SJSA1 (cell line): ENCODE measurements around the gene TRIM54. TPM values are rescaled to one million over a fixed set of nuclear protein-coding genes. Genes with fewer than 3 reads are reported as not detected.
"Not testable (repeated sequence)": the region's sequence is repeated elsewhere in the genome, so short reads cannot be mapped to it uniquely, and the experiment has no call there.

ENCODE experiments used
- DNase-seq, 2 experiments: peaks; one replicate each; pipeline ENCODE4 v3.0.0-alpha.2; 2015 to 2020; ENCODE audit warnings: low spot score in 2 of 2, low read depth in 1 of 2
- H3K27ac ChIP-seq: fragments of 250-450 bp; sonication (Bioruptor Pico); 2 replicates; pipeline ENCODE4 v1.5.1; 2020; ENCODE audit warnings: mild to moderate bottlenecking, moderate library complexity
- H3K27me3 ChIP-seq: fragments of 250-450 bp; sonication (Bioruptor Pico); replicated peaks from 2 replicates; pipeline ENCODE4 v1.5.1; 2020; ENCODE audit warnings: mild to moderate bottlenecking, moderate library complexity
- H3K36me3 ChIP-seq: fragments of 250-450 bp; sonication (Bioruptor Pico); 2 replicates; pipeline ENCODE4 v1.5.1; 2020; ENCODE audit warnings: mild to moderate bottlenecking
- H3K4me1 ChIP-seq: fragments of 250-450 bp; sonication (Bioruptor Pico); replicated peaks from 2 replicates; pipeline ENCODE4 v1.6.1; 2021; ENCODE audit warnings: mild to moderate bottlenecking
- H3K4me3 ChIP-seq: fragments of 250-450 bp; sonication (Bioruptor Pico); 2 replicates; pipeline ENCODE4 v1.5.1; 2020; ENCODE audit warnings: mild to moderate bottlenecking
- H3K9me3 ChIP-seq: fragments of 250-450 bp; sonication (Bioruptor Pico); replicated peaks from 2 replicates; pipeline ENCODE4 v1.5.1; 2020; ENCODE audit warnings: mild to moderate bottlenecking
- total RNA-seq: library from RNA; depleted of rRNA; stranded (reverse); fragments of >200 nt; shearing (Covaris generic); gene quantifications from 2 replicates; pipeline ENCODE4 v1.2.3, GENCODE V29; 2014

Gene TRIM54
- total RNA-seq, 1 experiment from 2014 or later = not detected

GRCh38 chr2:27280826-27281225 is 1.4 kb upstream of the TRIM54 start:
- Histone ChIP-seq H3K9me3 (no peaks in the 10 kb centered on the region), H3K27ac (no peak overlapping the region)
- no peak for DNase-seq

GRCh38 chr2:27281442-27281841 is 787 bp upstream of the TRIM54 start:
- Histone ChIP-seq H3K27me3 (0 out of 2 replicates have a peak, but pooled peaks cover 5% of the 10 kb centered on the region), H3K4me3 (no peak overlapping the region), H3K36me3 (no peaks in the 10 kb centered on the region), H3K4me1 (peaks cover 16% of the 10 kb centered on the region), H3K9me3 (no peaks in the 10 kb centered on the region), H3K27ac (no peak overlapping the region)
- no peak for DNase-seq

More at GRCh38 chr2:27280826-27281225, 1.4 kb upstream of the TRIM54 start:
- H3K27me3 ChIP-seq = 0 out of 2 replicates have a peak, but pooled peaks cover 5% of the 10 kb centered on the region
- H3K36me3 ChIP-seq = no peaks in the 10 kb centered on the region
- H3K4me3 ChIP-seq = no peak overlapping the region
- peaks cover 16% of the 10 kb centered on the region for H3K4me1 ChIP-seq

GRCh38 chr2:27282892-27283291 is 663 bp downstream of the TRIM54 start:
- Histone ChIP-seq H3K36me3 (no peaks in the 10 kb centered on the region), H3K4me3 (no peak overlapping the region), H3K27ac (no peak overlapping the region), H3K27me3 (0 out of 2 replicates have a peak, but pooled peaks cover 5% of the 10 kb centered on the region), H3K9me3 (no peaks in the 10 kb centered on the region), H3K4me1 (peaks cover 16% of the 10 kb centered on the region)
- DNase-seq = no peak

GRCh38 chr2:27284996-27285395 is 2.8 kb downstream of the TRIM54 start:
- H3K4me3 ChIP-seq = no peak overlapping the region
- no peak overlapping the region for H3K27ac ChIP-seq
- H3K4me1 ChIP-seq = peaks cover 15% of the 10 kb centered on the region
- no peaks in the 10 kb centered on the region for H3K27me3 ChIP-seq
- H3K36me3 ChIP-seq = no peaks in the 10 kb centered on the region
- DNase-seq = no peak
- H3K9me3 ChIP-seq = no peaks in the 10 kb centered on the region

- no peak overlapping the region for H3K4me3 ChIP-seq
- H3K27me3 ChIP-seq = no peaks in the 10 kb centered on the region
- no peaks in the 10 kb centered on the region for H3K36me3 ChIP-seq
- H3K27ac ChIP-seq = no peak overlapping the region
- no peak for DNase-seq
- H3K9me3 ChIP-seq = no peaks in the 10 kb centered on the region
- H3K4me1 ChIP-seq = peaks cover 12% of the 10 kb centered on the region
Measured at GRCh38 chr2:27285481-27285880, 3.3 kb downstream of the TRIM54 start.

- Histone ChIP-seq H3K36me3 (no peaks in the 10 kb centered on the region), H3K4me1 (peaks cover 12% of the 10 kb centered on the region), H3K27me3 (no peaks in the 10 kb centered on the region), H3K9me3 (no peaks in the 10 kb centered on the region), H3K27ac (no peak overlapping the region), H3K4me3 (no peak overlapping the region)
- DNase-seq = no peak
Measured at GRCh38 chr2:27288610-27289009, 6.4 kb downstream of the TRIM54 start.

GRCh38 chr2:27290549-27290948 is 8.3 kb downstream of the TRIM54 start:
- no peak overlapping the region for H3K4me3 ChIP-seq
- H3K4me1 ChIP-seq = peaks cover 20% of the 10 kb centered on the region
- DNase-seq = no peak
- H3K9me3 ChIP-seq = no peaks in the 10 kb centered on the region
- no peaks in the 10 kb centered on the region for H3K36me3 ChIP-seq
- no peak overlapping the region for H3K27ac ChIP-seq
- no peaks in the 10 kb centered on the region for H3K27me3 ChIP-seq

- no peaks in the 10 kb centered on the region for H3K9me3 ChIP-seq
- H3K27me3 ChIP-seq = no peaks in the 10 kb centered on the region
- no peaks in the 10 kb centered on the region for H3K36me3 ChIP-seq
- H3K4me3 ChIP-seq = no peak overlapping the region
- peaks cover 20% of the 10 kb centered on the region for H3K4me1 ChIP-seq
- no peak overlapping the region for H3K27ac ChIP-seq
- DNase-seq = no peak
Measured at GRCh38 chr2:27291865-27292264, 9.6 kb downstream of the TRIM54 start.

- Histone ChIP-seq H3K4me1 (peaks cover 20% of the 10 kb centered on the region), H3K9me3 (no peaks in the 10 kb centered on the region), H3K36me3 (no peaks in the 10 kb centered on the region), H3K27ac (no peak overlapping the region), H3K27me3 (no peaks in the 10 kb centered on the region), H3K4me3 (no peak overlapping the region)
- no peak for DNase-seq
Measured at GRCh38 chr2:27294928-27295327, 12.7 kb downstream of the TRIM54 start.

- Histone ChIP-seq H3K4me3 (no peak overlapping the region), H3K27me3 (no peaks in the 10 kb centered on the region), H3K27ac (no peak overlapping the region), H3K9me3 (no peaks in the 10 kb centered on the region), H3K4me1 (peaks cover 20% of the 10 kb centered on the region), H3K36me3 (no peaks in the 10 kb centered on the region)
- DNase-seq = no peak
Measured at GRCh38 chr2:27296481-27296880, 14.3 kb downstream of the TRIM54 start.

GRCh38 chr2:27297195-27297594 is 15.0 kb downstream of the TRIM54 start:
- peaks cover 20% of the 10 kb centered on the region for H3K4me1 ChIP-seq
- no peak overlapping the region for H3K27ac ChIP-seq
- H3K4me3 ChIP-seq = no peak overlapping the region
- no peaks in the 10 kb centered on the region for H3K9me3 ChIP-seq
- H3K36me3 ChIP-seq = no peaks in the 10 kb centered on the region
- no peaks in the 10 kb centered on the region for H3K27me3 ChIP-seq
- no peak for DNase-seq

GRCh38 chr2:27298391-27299080 is 16.3 kb downstream of the TRIM54 start:
- H3K27ac ChIP-seq = no peak overlapping the region
- no peaks in the 10 kb centered on the region for H3K36me3 ChIP-seq
- DNase-seq = no peak
- H3K4me1 ChIP-seq = peaks cover 9% of the 10 kb centered on the region
- H3K4me3 ChIP-seq = no peak overlapping the region
- H3K27me3 ChIP-seq = no peaks in the 10 kb centered on the region
- H3K9me3 ChIP-seq = no peaks in the 10 kb centered on the region

- H3K27me3 ChIP-seq, DNase-seq, H3K9me3 ChIP-seq, H3K4me1 ChIP-seq, H3K27ac ChIP-seq, H3K4me3 ChIP-seq, H3K36me3 ChIP-seq: not testable (repeated sequence)
Measured at GRCh38 chr2:27300606-27301005, 18.4 kb downstream of the TRIM54 start.

- peaks cover 8% of the 10 kb centered on the region for H3K27me3 ChIP-seq
- H3K4me3 ChIP-seq = no peak overlapping the region
- DNase-seq = peak; percentile 46 to 59
- H3K36me3 ChIP-seq = peaks cover 4% of the 10 kb centered on the region; the same call in 1 of the 2 replicates
- no peaks in the 10 kb centered on the region for H3K4me1 ChIP-seq
- no peaks in the 10 kb centered on the region for H3K9me3 ChIP-seq
- H3K27ac ChIP-seq = no peak overlapping the region
Measured at GRCh38 chr2:27303093-27304025, 21.1 kb downstream of the TRIM54 start.
